Astrocyte (in vitro differentiated cells and primary cell): ENCODE data around the gene RBM19. TPM values are rescaled to one million over a fixed set of nuclear protein-coding genes. Genes with fewer than 3 reads are reported as not detected.

Experiments
- DNase-seq: peaks from one replicate; pipeline ENCODE4 v3.0.0-alpha.2; 2010; ENCODE audit warnings: low read depth
- FAIRE-seq: peaks from 2 replicates; lab custom pipeline; 2011; peaks lifted over from hg19 to GRCh38; lab: Jason Lieb, UNC
- H2AFZ ChIP-seq: 2 replicates; pipeline ENCODE4 v1.6.0; 2012; ENCODE audit warnings: low read depth, low read length, inconsistent platforms
- H3K27ac ChIP-seq: 2 replicates; pipeline ENCODE4 v1.5.1; 2011; ENCODE audit warnings: low read depth, low read length, inconsistent platforms
- H3K27me3 ChIP-seq: 2 replicates; pipeline ENCODE4 v1.6.0; 2011; ENCODE audit warnings: low read length, inconsistent platforms; ENCODE audit not compliant: insufficient read depth
- H3K36me3 ChIP-seq: 2 replicates; pipeline ENCODE4 v1.5.1; 2011; ENCODE audit warnings: low read length, inconsistent platforms; ENCODE audit not compliant: insufficient read depth
- H3K4me1 ChIP-seq: 2 replicates; pipeline ENCODE4 v1.5.1; 2011; ENCODE audit warnings: low read length, inconsistent platforms; ENCODE audit not compliant: insufficient read depth
- H3K4me2 ChIP-seq: 2 replicates; pipeline ENCODE4 v1.6.0; 2012; ENCODE audit warnings: low read length, inconsistent platforms
- H3K4me3 ChIP-seq: 2 replicates; pipeline ENCODE4 v1.5.1; 2011; ENCODE audit warnings: low read depth, mild to moderate bottlenecking, low read length, inconsistent platforms; ENCODE audit not compliant: insufficient read depth
- H3K79me2 ChIP-seq: 2 replicates; pipeline ENCODE4 v1.6.0; 2012; ENCODE audit warnings: mild to moderate bottlenecking, low read length, inconsistent platforms; ENCODE audit not compliant: insufficient read depth
- H3K9ac ChIP-seq: 2 replicates; pipeline ENCODE4 v1.6.0; 2012; ENCODE audit warnings: mild to moderate bottlenecking, low read length, inconsistent platforms
- H3K9me3 ChIP-seq: 2 replicates; pipeline ENCODE4 v1.5.1; 2012; ENCODE audit warnings: low read depth, mild to moderate bottlenecking, low read length, inconsistent platforms; ENCODE audit not compliant: insufficient read depth
- H4K20me1 ChIP-seq: 2 replicates; pipeline ENCODE4 v1.6.0; 2012; ENCODE audit warnings: low read length, inconsistent platforms; ENCODE audit not compliant: insufficient read depth
- H3K27ac Mint-ChIP-seq: one replicate; pipeline ENCODE4 v1.8.0; 2021; ENCODE audit warnings: mild to moderate bottlenecking, mixed read lengths; ENCODE audit not compliant: unreplicated experiment
- H3K27me3 Mint-ChIP-seq: one replicate; pipeline ENCODE4 v1.8.0; 2021; ENCODE audit warnings: low read depth, mixed read lengths; ENCODE audit not compliant: unreplicated experiment
- H3K36me3 Mint-ChIP-seq: one replicate; pipeline ENCODE4 v1.8.0; 2021; ENCODE audit warnings: low read depth, mixed read lengths; ENCODE audit not compliant: unreplicated experiment
- H3K4me1 Mint-ChIP-seq: one replicate; pipeline ENCODE4 v1.8.0; 2021; ENCODE audit warnings: low read depth, mixed read lengths; ENCODE audit not compliant: unreplicated experiment
- H3K4me3 Mint-ChIP-seq: one replicate; pipeline ENCODE4 v1.8.0; 2021; ENCODE audit warnings: mild to moderate bottlenecking, moderate library complexity, mixed read lengths; ENCODE audit not compliant: unreplicated experiment
- H3K9me3 Mint-ChIP-seq: one replicate; pipeline ENCODE4 v1.8.0; 2021; ENCODE audit warnings: mild to moderate bottlenecking, mixed read lengths; ENCODE audit not compliant: unreplicated experiment
- CTCF ChIP-seq: IDR thresholded peaks from 2 replicates; pipeline ENCODE4 v1.5.1; 2011; ENCODE audit warnings: low read depth, mild to moderate bottlenecking, inconsistent platforms, low read length, moderate library complexity; ENCODE audit not compliant: insufficient read depth
- EZH2 ChIP-seq: IDR thresholded peaks from 2 replicates; pipeline ENCODE4 v1.6.1; 2012; ENCODE audit warnings: mild to moderate bottlenecking, low read length, inconsistent platforms; ENCODE audit not compliant: insufficient read depth
- total RNA-seq: library from RNA; stranded (reverse); gene quantifications from 2 replicates; pipeline ENCODE4 v1.2.1, GENCODE V29; 2021

The RBM19 gene
- total RNA-seq, 1 donor from 2014 or later, result 32.3 TPM

GRCh38 chr12:113991224-113992044 is 25.3 kb upstream of the RBM19 start:
- no peak overlapping the region for H2AFZ ChIP-seq
- no peak overlapping the region for H3K4me3 ChIP-seq
- no peak overlapping the region for H3K4me2 ChIP-seq
- TF ChIP-seq EZH2, result no peak
- TF ChIP-seq CTCF, result no peak
- no peak for FAIRE-seq
- H3K9ac ChIP-seq, result no peak overlapping the region
- H3K27ac ChIP-seq, result no peak overlapping the region
- H3K4me1 ChIP-seq, result no peaks in the 10 kb centered on the region
- no peaks in the 10 kb centered on the region for H3K9me3 ChIP-seq
- H3K36me3 ChIP-seq, result no peaks in the 10 kb centered on the region
- no peaks in the 10 kb centered on the region for H4K20me1 ChIP-seq
- Mint-ChIP-seq H3K4me3 (no peak overlapping the region), H3K4me1 (no peaks in the 10 kb centered on the region), H3K9me3 (no peaks in the 10 kb centered on the region), H3K27me3 (peaks cover 75% of the 10 kb centered on the region), H3K27ac (no peak overlapping the region), H3K36me3 (no peaks in the 10 kb centered on the region)
- peaks cover 2% of the 10 kb centered on the region for H3K27me3 ChIP-seq
- H3K79me2 ChIP-seq, result no peaks in the 10 kb centered on the region
- DNase-seq, result no peak

- Histone ChIP-seq H3K27me3 (peaks cover 2% of the 10 kb centered on the region), H3K4me3 (no peak overlapping the region), H3K79me2 (no peaks in the 10 kb centered on the region), H2AFZ (no peak overlapping the region), H4K20me1 (no peaks in the 10 kb centered on the region), H3K36me3 (no peaks in the 10 kb centered on the region), H3K4me1 (no peaks in the 10 kb centered on the region), H3K9me3 (no peaks in the 10 kb centered on the region), H3K4me2 (no peak overlapping the region), H3K9ac (no peak overlapping the region), H3K27ac (no peak overlapping the region)
- no peaks in the 10 kb centered on the region for H3K36me3 Mint-ChIP-seq
- FAIRE-seq, result no peak
- TF ChIP-seq CTCF (no peak), EZH2 (no peak)
- H3K9me3 Mint-ChIP-seq, result no peaks in the 10 kb centered on the region
- H3K4me3 Mint-ChIP-seq, result no peak overlapping the region
- no peaks in the 10 kb centered on the region for H3K4me1 Mint-ChIP-seq
- no peak overlapping the region for H3K27ac Mint-ChIP-seq
- no peak for DNase-seq
- H3K27me3 Mint-ChIP-seq, result peaks cover 73% of the 10 kb centered on the region
These were observed 24.4 kb upstream of the RBM19 start for GRCh38 chr12:113990250-113991223.
